GM21423 (cell line): ENCODE results near the gene RAD51B.
"Not testable (repeated sequence)": the region's sequence is repeated elsewhere in the genome, so short reads cannot be mapped to it uniquely, and the experiment has no call there.

ENCODE experiments used
- ATAC-seq: cut with Tn5 transposase; IDR thresholded peaks from one replicate; pipeline ENCODE4 v1.9.1; 2021; ENCODE audit warnings: mild to moderate bottlenecking, moderate library complexity; ENCODE audit not compliant: unreplicated experiment

The RAD51B gene

GRCh38 chr14:68062651-68063050, 243.1 kb downstream of the RAD51B start:
- no peak for ATAC-seq

GRCh38 chr14:68065322-68065721, 245.7 kb downstream of the RAD51B start:
- no peak for ATAC-seq

- no peak for ATAC-seq
Measured at GRCh38 chr14:68074765-68075381, 255.3 kb downstream of the RAD51B start.

GRCh38 chr14:68075382-68076029, 255.9 kb downstream of the RAD51B start:
- no peak for ATAC-seq

- ATAC-seq, result no peak
Measured at GRCh38 chr14:68076451-68076850, 256.9 kb downstream of the RAD51B start.

- no peak for ATAC-seq
Measured at GRCh38 chr14:68079941-68080697, 260.5 kb downstream of the RAD51B start.

GRCh38 chr14:68081489-68081888, 261.9 kb downstream of the RAD51B start:
- no peak for ATAC-seq

GRCh38 chr14:68082698-68083291, 263.2 kb downstream of the RAD51B start:
- no peak for ATAC-seq

- no peak for ATAC-seq
Measured at GRCh38 chr14:68084256-68084655, 264.7 kb downstream of the RAD51B start.

GRCh38 chr14:68085742-68086141, 266.2 kb downstream of the RAD51B start:
- ATAC-seq, result no peak

- no peak for ATAC-seq
Measured at GRCh38 chr14:68088451-68088854, 268.9 kb downstream of the RAD51B start.

- no peak for ATAC-seq
Measured at GRCh38 chr14:68089146-68089731, 269.7 kb downstream of the RAD51B start.

GRCh38 chr14:68094158-68094557, 274.6 kb downstream of the RAD51B start:
- no peak for ATAC-seq

- no peak for ATAC-seq
Measured at GRCh38 chr14:68094752-68095151, 275.2 kb downstream of the RAD51B start.

- no peak for ATAC-seq
Measured at GRCh38 chr14:68097727-68098126, 278.1 kb downstream of the RAD51B start.

GRCh38 chr14:68098834-68099233, 279.3 kb downstream of the RAD51B start:
- no peak for ATAC-seq

- no peak for ATAC-seq
Measured at GRCh38 chr14:68099495-68100045, 280.0 kb downstream of the RAD51B start.

GRCh38 chr14:68101715-68102301, 282.2 kb downstream of the RAD51B start:
- not testable (repeated sequence) for ATAC-seq

- ATAC-seq, result no peak
Measured at GRCh38 chr14:68103853-68104252, 284.3 kb downstream of the RAD51B start.

- ATAC-seq, result no peak
Measured at GRCh38 chr14:68104518-68104917, 284.9 kb downstream of the RAD51B start.

GRCh38 chr14:68105816-68106215, 286.2 kb downstream of the RAD51B start:
- ATAC-seq, result no peak
